ENCODE results near the gene PCDHA3. TPM values are rescaled to one million over a fixed set of nuclear protein-coding genes. Genes with fewer than 3 reads are reported as not detected.
"Not testable (repeated sequence)": the region's sequence is repeated elsewhere in the genome, so short reads cannot be mapped to it uniquely, and the experiment has no call there.

The PCDHA3 gene
- total RNA-seq, 1 donor from 2014 or later, result 0.06 TPM

DNA sequence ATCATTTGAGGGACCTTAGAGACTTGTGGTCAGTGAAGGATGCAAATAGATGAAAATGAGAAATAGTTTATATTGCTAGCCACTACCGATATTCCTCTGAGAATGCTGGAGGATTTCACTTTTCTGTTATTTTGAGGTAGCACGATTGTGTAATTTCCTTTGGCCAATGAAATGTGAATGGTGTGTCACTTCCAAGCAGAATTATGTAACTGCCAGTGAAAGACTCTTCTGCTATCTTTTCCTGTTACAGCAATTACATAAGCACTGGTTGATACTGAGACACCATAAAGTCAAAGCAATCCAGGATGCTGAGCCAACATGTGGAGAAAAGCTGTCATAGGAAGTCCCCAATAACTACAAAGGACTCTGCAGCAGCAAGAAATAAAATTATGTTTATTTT is 9.8 kb upstream of the PCDHA3 start:
- no peak for DNase-seq (ENCODE audit: low read depth)
- TF ChIP-seq, protein P1, sequence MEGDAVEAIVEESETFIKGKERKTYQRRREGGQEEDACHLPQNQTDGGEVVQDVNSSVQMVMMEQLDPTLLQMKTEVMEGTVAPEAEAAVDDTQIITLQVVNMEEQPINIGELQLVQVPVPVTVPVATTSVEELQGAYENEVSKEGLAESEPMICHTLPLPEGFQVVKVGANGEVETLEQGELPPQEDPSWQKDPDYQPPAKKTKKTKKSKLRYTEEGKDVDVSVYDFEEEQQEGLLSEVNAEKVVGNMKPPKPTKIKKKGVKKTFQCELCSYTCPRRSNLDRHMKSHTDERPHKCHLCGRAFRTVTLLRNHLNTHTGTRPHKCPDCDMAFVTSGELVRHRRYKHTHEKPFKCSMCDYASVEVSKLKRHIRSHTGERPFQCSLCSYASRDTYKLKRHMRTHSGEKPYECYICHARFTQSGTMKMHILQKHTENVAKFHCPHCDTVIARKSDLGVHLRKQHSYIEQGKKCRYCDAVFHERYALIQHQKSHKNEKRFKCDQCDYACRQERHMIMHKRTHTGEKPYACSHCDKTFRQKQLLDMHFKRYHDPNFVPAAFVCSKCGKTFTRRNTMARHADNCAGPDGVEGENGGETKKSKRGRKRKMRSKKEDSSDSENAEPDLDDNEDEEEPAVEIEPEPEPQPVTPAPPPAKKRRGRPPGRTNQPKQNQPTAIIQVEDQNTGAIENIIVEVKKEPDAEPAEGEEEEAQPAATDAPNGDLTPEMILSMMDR (conservative IDR thresholded peaks at IDR 0.05; ENCODE audit: low read depth, low read length), result no peak
- H3K4me3 ChIP-seq (ENCODE audit: low read depth, low read length), result no peak overlapping the region

DNA sequence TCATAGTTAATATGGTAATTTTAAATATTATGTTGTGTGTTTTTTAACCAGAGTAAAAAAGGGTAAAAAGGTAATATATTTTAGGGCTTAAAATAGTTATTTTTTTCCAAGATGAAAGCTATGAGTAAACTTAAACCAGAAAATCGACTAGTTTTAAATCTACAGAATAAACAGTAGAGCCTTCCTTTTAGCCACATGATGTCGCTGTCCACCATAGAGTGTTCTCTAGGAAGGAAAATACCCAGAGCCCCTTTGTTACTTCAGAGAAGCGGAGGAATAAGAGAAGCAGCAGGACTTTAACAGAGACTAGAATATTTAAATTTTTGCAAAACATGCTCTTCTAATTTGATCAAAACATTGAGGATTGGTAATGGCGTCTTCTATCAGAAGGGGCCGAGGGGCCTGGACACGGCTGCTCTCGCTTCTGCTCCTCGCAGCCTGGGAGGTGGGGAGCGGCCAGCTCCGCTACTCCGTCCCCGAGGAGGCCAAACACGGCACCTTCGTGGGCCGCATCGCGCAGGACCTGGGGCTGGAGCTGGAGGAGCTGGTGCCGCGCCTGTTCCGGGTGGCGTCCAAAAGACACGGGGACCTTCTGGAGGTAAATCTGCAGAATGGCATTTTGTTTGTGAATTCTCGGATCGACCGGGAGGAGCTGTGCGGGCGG is 6.1 kb upstream of the PCDHA3 start, which contains the start of gene PCDHA2:
PCDHA2 (plus strand) TSS at position 258 of the 664 bp plus-strand sequence.
- TF ChIP-seq, protein P1 (conservative IDR thresholded peaks at IDR 0.05; ENCODE audit: low read depth, low read length), result peak; percentile 39
- no peak for DNase-seq (ENCODE audit: low read depth)
- peak within 1 kb of the TSS; percentile 36 for H3K4me3 ChIP-seq (ENCODE audit: low read depth, low read length)

DNA sequence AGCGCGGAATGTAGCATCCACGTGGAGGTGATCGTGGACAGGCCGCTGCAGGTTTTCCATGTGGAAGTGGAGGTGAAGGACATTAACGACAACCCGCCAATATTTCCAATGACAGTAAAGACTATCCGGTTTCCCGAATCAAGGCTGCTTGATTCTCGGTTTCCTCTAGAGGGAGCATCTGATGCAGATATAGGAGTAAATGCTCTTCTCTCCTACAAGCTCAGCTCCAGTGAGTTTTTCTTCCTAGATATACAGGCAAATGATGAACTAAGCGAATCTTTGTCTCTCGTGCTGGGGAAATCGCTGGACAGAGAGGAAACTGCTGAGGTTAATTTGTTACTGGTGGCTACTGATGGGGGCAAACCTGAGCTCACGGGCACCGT is 5.6 kb upstream of the PCDHA3 start:
- peak overlapping the region; percentile 36 for H3K4me3 ChIP-seq (ENCODE audit: low read depth, low read length)
- TF ChIP-seq, protein P1 (conservative IDR thresholded peaks at IDR 0.05; ENCODE audit: low read depth, low read length), result peak; percentile 36
- DNase-seq (ENCODE audit: low read depth), result no peak

DNA sequence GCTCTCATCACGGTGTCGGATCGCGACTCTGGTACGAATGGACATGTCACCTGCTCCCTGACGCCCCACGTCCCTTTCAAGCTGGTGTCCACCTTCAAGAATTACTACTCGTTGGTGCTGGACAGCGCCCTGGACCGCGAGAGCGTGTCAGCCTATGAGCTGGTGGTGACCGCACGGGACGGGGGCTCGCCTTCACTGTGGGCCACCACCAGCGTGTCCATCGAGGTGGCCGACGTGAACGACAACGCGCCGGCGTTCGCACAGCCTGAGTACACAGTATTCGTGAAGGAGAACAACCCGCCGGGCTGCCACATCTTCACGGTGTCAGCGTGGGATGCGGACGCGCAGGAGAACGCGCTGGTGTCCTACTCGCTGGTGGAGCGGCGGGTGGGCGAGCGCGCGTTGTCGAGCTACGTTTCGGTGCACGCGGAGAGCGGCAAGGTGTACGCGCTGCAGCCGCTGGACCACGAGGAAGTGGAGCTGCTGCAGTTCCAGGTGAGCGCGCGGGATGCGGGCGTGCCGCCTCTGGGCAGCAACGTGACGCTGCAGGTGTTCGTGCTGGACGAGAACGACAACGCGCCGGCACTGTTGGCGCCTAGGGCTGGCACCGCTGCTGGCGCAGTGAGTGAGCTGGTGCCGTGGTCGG is 4.7 kb upstream of the PCDHA3 start:
- H3K4me3 ChIP-seq (ENCODE audit: low read depth, low read length); DNase-seq (ENCODE audit: low read depth): not testable (repeated sequence)

DNA sequence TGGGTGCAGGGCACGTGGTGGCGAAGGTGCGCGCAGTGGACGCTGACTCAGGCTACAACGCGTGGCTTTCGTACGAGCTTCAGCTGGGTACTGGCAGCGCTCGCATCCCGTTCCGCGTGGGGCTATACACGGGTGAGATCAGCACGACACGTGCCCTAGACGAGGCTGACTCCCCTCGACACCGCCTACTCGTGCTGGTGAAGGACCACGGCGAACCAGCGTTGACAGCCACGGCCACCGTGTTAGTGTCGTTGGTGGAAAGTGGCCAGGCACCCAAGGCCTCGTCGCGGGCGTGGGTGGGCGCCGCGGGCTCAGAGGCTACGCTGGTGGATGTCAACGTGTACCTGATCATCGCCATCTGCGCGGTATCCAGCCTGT is 4.2 kb upstream of the PCDHA3 start:
- no peak for DNase-seq (ENCODE audit: low read depth)
- no peak overlapping the region for H3K4me3 ChIP-seq (ENCODE audit: low read depth, low read length)
- TF ChIP-seq, protein P1 (conservative IDR thresholded peaks at IDR 0.05; ENCODE audit: low read depth, low read length), result no peak

DNA sequence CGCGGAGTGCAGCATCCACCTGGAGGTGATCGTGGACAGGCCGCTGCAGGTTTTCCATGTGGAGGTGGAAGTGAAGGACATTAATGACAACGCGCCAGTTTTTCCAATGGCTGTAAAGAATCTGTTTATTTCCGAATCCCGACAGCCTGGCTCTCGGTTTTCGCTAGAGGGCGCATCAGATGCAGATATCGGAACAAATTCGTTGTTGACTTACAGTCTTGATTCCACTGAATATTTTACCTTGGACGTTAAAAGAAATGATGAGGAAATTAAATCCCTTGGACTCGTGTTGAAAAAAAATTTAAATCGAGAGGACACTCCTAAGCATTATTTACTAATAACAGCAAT is 611 bp downstream of the PCDHA3 start:
- DNase-seq (ENCODE audit: low read depth), result no peak
- TF ChIP-seq, protein P1 (conservative IDR thresholded peaks at IDR 0.05; ENCODE audit: low read depth, low read length), result peak; percentile 44
- peak overlapping the region; percentile 44 for H3K4me3 ChIP-seq (ENCODE audit: low read depth, low read length)

DNA sequence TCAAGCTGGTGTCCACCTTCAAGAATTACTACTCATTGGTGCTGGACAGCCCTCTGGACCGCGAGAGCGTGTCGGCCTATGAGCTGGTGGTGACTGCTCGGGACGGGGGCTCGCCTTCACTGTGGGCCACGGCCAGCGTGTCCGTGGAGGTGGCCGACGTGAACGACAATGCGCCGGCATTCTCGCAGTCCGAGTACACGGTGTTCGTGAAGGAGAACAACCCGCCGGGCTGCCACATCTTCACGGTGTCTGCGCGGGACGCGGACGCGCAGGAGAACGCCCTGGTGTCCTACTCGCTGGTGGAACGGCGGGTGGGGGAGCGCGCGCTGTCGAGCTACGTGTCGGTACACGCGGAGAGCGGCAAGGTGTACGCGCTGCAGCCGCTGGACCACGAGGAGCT is 1.5 kb downstream of the PCDHA3 start:
- DNase-seq (ENCODE audit: low read depth); H3K4me3 ChIP-seq (ENCODE audit: low read depth, low read length): not testable (repeated sequence)

DNA sequence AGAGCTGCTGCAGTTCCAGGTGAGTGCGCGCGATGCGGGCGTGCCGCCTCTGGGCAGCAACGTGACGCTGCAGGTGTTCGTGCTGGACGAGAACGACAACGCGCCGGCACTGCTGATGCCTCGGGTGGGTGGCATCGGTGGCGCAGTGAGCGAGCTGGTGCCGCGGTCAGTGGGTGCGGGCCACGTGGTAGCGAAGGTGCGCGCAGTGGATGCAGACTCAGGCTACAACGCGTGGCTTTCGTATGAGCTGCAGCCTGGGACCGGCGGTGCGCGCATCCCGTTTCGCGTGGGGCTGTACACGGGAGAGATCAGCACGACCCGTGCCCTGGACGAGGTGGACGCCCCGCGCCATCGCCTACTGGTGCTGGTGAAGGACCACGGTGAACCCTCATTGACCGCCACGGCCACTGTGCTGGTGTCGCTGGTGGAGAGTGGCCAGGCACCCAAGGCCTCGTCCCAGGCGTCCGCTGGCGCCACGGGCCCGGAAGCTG is 2.0 kb downstream of the PCDHA3 start:
- TF ChIP-seq, protein P1 (conservative IDR thresholded peaks at IDR 0.05; ENCODE audit: low read depth, low read length), result no peak
- no peak overlapping the region for H3K4me3 ChIP-seq (ENCODE audit: low read depth, low read length)
- DNase-seq (ENCODE audit: low read depth), result no peak

Measured in epithelial cell of proximal tubule (primary cell).